ENCODE data around the gene FLNA. TPM values are rescaled to one million over a fixed set of nuclear protein-coding genes. Genes with fewer than 3 reads are reported as not detected.

Gene FLNA
- total and polyA plus RNA-seq, 2 of the 13 experiments (the other 11 are each of a cell fraction or from before 2014, with no cell fraction given): 83.4 to 174 TPM

DNA sequence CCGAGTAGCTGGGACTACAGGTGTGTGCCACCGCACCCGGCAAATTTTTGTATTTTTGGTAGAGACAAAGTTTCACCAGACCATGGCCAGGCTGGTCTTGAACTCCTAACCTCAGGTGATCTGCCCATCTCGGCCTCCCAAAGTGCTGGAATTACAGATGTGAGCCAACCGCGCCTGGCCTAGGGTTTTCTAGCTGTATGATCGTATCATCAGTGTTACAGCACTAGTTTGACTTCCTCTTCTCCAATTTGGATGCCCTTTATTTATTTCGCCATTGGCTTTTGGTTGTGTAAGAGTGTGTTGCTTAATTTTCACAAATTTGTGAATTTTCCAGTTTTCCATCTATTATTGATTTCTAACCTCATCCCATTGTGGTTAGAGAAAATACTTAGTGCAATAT, 73.6 kb downstream of the FLNA start (continued):
- no peak for TF ChIP-seq ZNF670 (CRISPR knock-in tag; IDR thresholded peaks at IDR 0.05; ENCODE audit: borderline replicate concordance)
- TF ChIP-seq MIXL1 (CRISPR knock-in tag; IDR thresholded peaks at IDR 0.05): no peak
- TF ChIP-seq, protein P1, sequence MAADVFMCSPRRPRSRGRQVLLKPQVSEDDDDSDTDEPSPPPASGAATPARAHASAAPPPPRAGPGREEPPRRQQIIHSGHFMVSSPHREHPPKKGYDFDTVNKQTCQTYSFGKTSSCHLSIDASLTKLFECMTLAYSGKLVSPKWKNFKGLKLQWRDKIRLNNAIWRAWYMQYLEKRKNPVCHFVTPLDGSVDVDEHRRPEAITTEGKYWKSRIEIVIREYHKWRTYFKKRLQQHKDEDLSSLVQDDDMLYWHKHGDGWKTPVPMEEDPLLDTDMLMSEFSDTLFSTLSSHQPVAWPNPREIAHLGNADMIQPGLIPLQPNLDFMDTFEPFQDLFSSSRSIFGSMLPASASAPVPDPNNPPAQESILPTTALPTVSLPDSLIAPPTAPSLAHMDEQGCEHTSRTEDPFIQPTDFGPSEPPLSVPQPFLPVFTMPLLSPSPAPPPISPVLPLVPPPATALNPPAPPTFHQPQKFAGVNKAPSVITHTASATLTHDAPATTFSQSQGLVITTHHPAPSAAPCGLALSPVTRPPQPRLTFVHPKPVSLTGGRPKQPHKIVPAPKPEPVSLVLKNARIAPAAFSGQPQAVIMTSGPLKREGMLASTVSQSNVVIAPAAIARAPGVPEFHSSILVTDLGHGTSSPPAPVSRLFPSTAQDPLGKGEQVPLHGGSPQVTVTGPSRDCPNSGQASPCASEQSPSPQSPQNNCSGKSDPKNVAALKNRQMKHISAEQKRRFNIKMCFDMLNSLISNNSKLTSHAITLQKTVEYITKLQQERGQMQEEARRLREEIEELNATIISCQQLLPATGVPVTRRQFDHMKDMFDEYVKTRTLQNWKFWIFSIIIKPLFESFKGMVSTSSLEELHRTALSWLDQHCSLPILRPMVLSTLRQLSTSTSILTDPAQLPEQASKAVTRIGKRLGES (CRISPR knock-in tag; IDR thresholded peaks at IDR 0.05; ENCODE audit: borderline replicate concordance): no peak
- TF ChIP-seq ZKSCAN8 (CRISPR knock-in tag; IDR thresholded peaks at IDR 0.05; ENCODE audit: borderline replicate concordance): no peak

Small RNAs within 50 kb of the gene (small RNA-seq; reads per million reads assigned to genes)
- gene SNORA70 (ENCODE audit: insufficient read depth in 2 of 3, insufficient read length in 3 of 3, low read depth in 2 of 3, low replicate concordance in 1 of 3): 0 reads per million in 3 experiments

Other genes starting within 250 kb of the FLNA start
- gene OPN1LW, start 230.4 kb downstream of the FLNA start, total RNA-seq (2016; rRNA removed; fragmentation: Illumina TruSeq; extraction: Trizol): not detected in 2 replicates
- gene OPN1LW, start 230.4 kb downstream of the FLNA start, polyA plus RNA-seq (2011; rRNA removed): not detected in 2 replicates
- not detected in 2 replicates for gene OPN1MW, start 192.0 kb downstream of the FLNA start, total RNA-seq (2016; rRNA removed; fragmentation: Illumina TruSeq; extraction: Trizol)
- gene OPN1MW, start 192.0 kb downstream of the FLNA start, polyA plus RNA-seq (2011; rRNA removed): not detected in 2 replicates
- not detected in 2 replicates for gene OPN1MW2, start 154.9 kb downstream of the FLNA start, total RNA-seq (2016; rRNA removed; fragmentation: Illumina TruSeq; extraction: Trizol)
- not detected in 2 replicates for gene OPN1MW2, start 154.9 kb downstream of the FLNA start, polyA plus RNA-seq (2011; rRNA removed)
- not detected in 2 replicates for gene OPN1MW3, start 117.1 kb downstream of the FLNA start, total RNA-seq (2016; rRNA removed; fragmentation: Illumina TruSeq; extraction: Trizol)
- not detected in 2 replicates for gene OPN1MW3, start 117.1 kb downstream of the FLNA start, polyA plus RNA-seq (2011; rRNA removed)
- gene TEX28, start 79.5 kb downstream of the FLNA start, total RNA-seq (2016; rRNA removed; fragmentation: Illumina TruSeq; extraction: Trizol): not detected in 2 replicates
- gene TEX28, start 79.5 kb downstream of the FLNA start, polyA plus RNA-seq (2011; rRNA removed): not detected in 2 replicates
- not detected in 2 replicates for gene TKTL1, start 78.8 kb downstream of the FLNA start, total RNA-seq (2016; rRNA removed; fragmentation: Illumina TruSeq; extraction: Trizol)
- gene TKTL1, start 78.8 kb downstream of the FLNA start, polyA plus RNA-seq (2011; rRNA removed): not detected in 2 replicates
- gene EMD, start 4.7 kb upstream of the FLNA start, total RNA-seq (2016; rRNA removed; fragmentation: Illumina TruSeq; extraction: Trizol): 10.4 and 14.5 TPM in 2 replicates
- gene EMD, start 4.7 kb upstream of the FLNA start, polyA plus RNA-seq (2011; rRNA removed): 14.9 and 19.1 TPM in 2 replicates
- gene RPL10, start 23.7 kb upstream of the FLNA start, total RNA-seq (2016; rRNA removed; fragmentation: Illumina TruSeq; extraction: Trizol): 2,381 and 2,883 TPM in 2 replicates
- 4,713 and 5,167 TPM in 2 replicates for gene RPL10, start 23.7 kb upstream of the FLNA start, polyA plus RNA-seq (2011; rRNA removed)
- gene DNASE1L1, start 34.6 kb upstream of the FLNA start, total RNA-seq (2016; rRNA removed; fragmentation: Illumina TruSeq; extraction: Trizol): 4.6 and 4.7 TPM in 2 replicates
- 12.3 and 16.5 TPM in 2 replicates for gene DNASE1L1, start 34.6 kb upstream of the FLNA start, polyA plus RNA-seq (2011; rRNA removed)
- 6.3 and 16.8 TPM in 2 replicates for gene TAFAZZIN, start 36.9 kb upstream of the FLNA start, total RNA-seq (2016; rRNA removed; fragmentation: Illumina TruSeq; extraction: Trizol)
- gene TAFAZZIN, start 36.9 kb upstream of the FLNA start, polyA plus RNA-seq (2011; rRNA removed): 27.9 and 30.9 TPM in 2 replicates
- gene ATP6AP1, start 54.0 kb upstream of the FLNA start, total RNA-seq (2016; rRNA removed; fragmentation: Illumina TruSeq; extraction: Trizol): 23.1 and 56.7 TPM in 2 replicates
- 110 and 142 TPM in 2 replicates for gene ATP6AP1, start 54.0 kb upstream of the FLNA start, polyA plus RNA-seq (2011; rRNA removed)
- gene GDI1, start 62.5 kb upstream of the FLNA start, total RNA-seq (2016; rRNA removed; fragmentation: Illumina TruSeq; extraction: Trizol): 10.9 and 17.4 TPM in 2 replicates
- 105 and 124 TPM in 2 replicates for gene GDI1, start 62.5 kb upstream of the FLNA start, polyA plus RNA-seq (2011; rRNA removed)
- gene FAM50A, start 69.5 kb upstream of the FLNA start, total RNA-seq (2016; rRNA removed; fragmentation: Illumina TruSeq; extraction: Trizol): 19.5 and 30.7 TPM in 2 replicates
- 40.7 and 51.1 TPM in 2 replicates for gene FAM50A, start 69.5 kb upstream of the FLNA start, polyA plus RNA-seq (2011; rRNA removed)
- 0.90 and 5.8 TPM in 2 replicates for gene PLXNA3, start 83.6 kb upstream of the FLNA start, total RNA-seq (2016; rRNA removed; fragmentation: Illumina TruSeq; extraction: Trizol)
- 20.6 and 26.3 TPM in 2 replicates for gene PLXNA3, start 83.6 kb upstream of the FLNA start, polyA plus RNA-seq (2011; rRNA removed)
- gene LAGE3, start 104.6 kb upstream of the FLNA start, total RNA-seq (2016; rRNA removed; fragmentation: Illumina TruSeq; extraction: Trizol): 12.7 and 13.0 TPM in 2 replicates
- gene LAGE3, start 104.6 kb upstream of the FLNA start, polyA plus RNA-seq (2011; rRNA removed): 7.6 and 10.0 TPM in 2 replicates
- gene UBL4A, start 112.0 kb upstream of the FLNA start, total RNA-seq (2016; rRNA removed; fragmentation: Illumina TruSeq; extraction: Trizol): 25.5 and 29.1 TPM in 2 replicates
- 16.8 and 21.7 TPM in 2 replicates for gene UBL4A, start 112.0 kb upstream of the FLNA start, polyA plus RNA-seq (2011; rRNA removed)
- 10.1 and 10.8 TPM in 2 replicates for gene SLC10A3, start 116.0 kb upstream of the FLNA start, total RNA-seq (2016; rRNA removed; fragmentation: Illumina TruSeq; extraction: Trizol)
- gene SLC10A3, start 116.0 kb upstream of the FLNA start, polyA plus RNA-seq (2011; rRNA removed): 11.5 and 13.7 TPM in 2 replicates
- 6.7 and 11.2 TPM in 2 replicates for gene FAM3A, start 141.6 kb upstream of the FLNA start, total RNA-seq (2016; rRNA removed; fragmentation: Illumina TruSeq; extraction: Trizol)
- gene FAM3A, start 141.6 kb upstream of the FLNA start, polyA plus RNA-seq (2011; rRNA removed): 22.7 and 26.0 TPM in 2 replicates
- gene G6PD, start 172.2 kb upstream of the FLNA start, total RNA-seq (2016; rRNA removed; fragmentation: Illumina TruSeq; extraction: Trizol): 28.8 and 44.6 TPM in 2 replicates
- gene G6PD, start 172.2 kb upstream of the FLNA start, polyA plus RNA-seq (2011; rRNA removed): 18.8 and 19.5 TPM in 2 replicates
- gene IKBKG, start 173.0 kb upstream of the FLNA start, total RNA-seq (2016; rRNA removed; fragmentation: Illumina TruSeq; extraction: Trizol): 26.5 and 30.6 TPM in 2 replicates
- gene IKBKG, start 173.0 kb upstream of the FLNA start, polyA plus RNA-seq (2011; rRNA removed): 44.3 and 57.9 TPM in 2 replicates
- gene CTAG1A, start 210.5 kb upstream of the FLNA start, total RNA-seq (2016; rRNA removed; fragmentation: Illumina TruSeq; extraction: Trizol): not detected in 2 replicates
- not detected in 2 replicates for gene CTAG1A, start 210.5 kb upstream of the FLNA start, polyA plus RNA-seq (2011; rRNA removed)
- not detected in 2 replicates for gene CTAG1B, start 244.6 kb upstream of the FLNA start, total RNA-seq (2016; rRNA removed; fragmentation: Illumina TruSeq; extraction: Trizol)
- gene CTAG1B, start 244.6 kb upstream of the FLNA start, polyA plus RNA-seq (2011; rRNA removed): not detected in 2 replicates

Measured in HepG2 (cell line).